ENCODE data around the gene CDCA7.

The CDCA7 gene

DNA sequence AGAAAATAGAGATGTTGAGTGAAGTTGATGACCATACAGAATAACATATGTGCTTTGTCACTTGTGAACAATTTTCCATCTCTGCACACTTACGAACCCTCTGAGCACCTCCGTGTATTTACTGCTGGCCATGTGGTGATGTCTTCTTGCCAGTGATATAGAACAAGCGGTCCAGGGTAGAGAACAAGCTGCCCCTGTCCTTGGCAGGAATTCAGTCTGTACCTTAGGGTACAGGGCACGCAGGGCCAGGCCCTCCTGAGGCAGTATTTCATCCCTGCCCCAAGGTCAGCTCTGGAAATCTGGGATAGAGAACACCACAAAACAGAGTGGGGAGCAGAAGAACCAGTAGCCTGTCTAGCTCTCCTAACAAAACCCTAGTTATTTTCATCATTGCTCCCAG is 44.6 kb downstream of the CDCA7 start (continued):
- TF ChIP-seq TSHZ2 (CRISPR knock-in tag; IDR thresholded peaks at IDR 0.05) (no peak), ARNTL (CRISPR knock-in tag; IDR thresholded peaks at IDR 0.05; ENCODE audit: borderline replicate concordance, low read depth) (no peak), BACH2 (CRISPR knock-in tag; IDR thresholded peaks at IDR 0.05; ENCODE audit: borderline replicate concordance) (no peak), PATZ1 (CRISPR knock-in tag; IDR thresholded peaks at IDR 0.05; ENCODE audit: borderline replicate concordance) (no peak), TOX (CRISPR knock-in tag; IDR thresholded peaks at IDR 0.05; ENCODE audit: borderline replicate concordance) (no peak), RARB (CRISPR knock-in tag; IDR thresholded peaks at IDR 0.05) (no peak)

DNA sequence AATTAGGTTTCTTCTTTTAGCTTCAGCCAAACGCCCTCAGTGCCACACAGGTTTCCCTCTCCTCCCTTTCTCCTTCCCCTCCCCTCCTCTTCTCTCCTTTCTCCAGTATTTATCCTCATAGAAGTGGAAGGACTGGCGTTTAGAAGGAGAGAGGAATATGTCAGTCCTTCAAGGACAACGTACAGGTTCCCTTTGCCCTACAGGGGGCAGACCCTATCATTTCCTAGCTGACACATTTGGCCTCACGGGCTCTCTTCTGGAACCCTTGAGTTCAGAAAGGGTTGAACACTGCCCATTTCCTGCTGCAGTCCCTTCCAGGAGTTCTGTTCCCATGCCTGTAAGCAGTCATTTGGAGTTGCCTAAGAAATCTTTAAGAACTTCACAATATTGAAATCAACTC is 46.1 kb downstream of the CDCA7 start:
- TF ChIP-seq ZNF70 (CRISPR knock-in tag; IDR thresholded peaks at IDR 0.05) = no peak
- TF ChIP-seq ISL1 (CRISPR knock-in tag; IDR thresholded peaks at IDR 0.05) = no peak
- no peak for TF ChIP-seq ZNF8 (CRISPR knock-in tag; IDR thresholded peaks at IDR 0.05)
- no peak for TF ChIP-seq CREB5 (CRISPR knock-in tag; IDR thresholded peaks at IDR 0.05; ENCODE audit: low read depth)
- TF ChIP-seq PPARA (CRISPR knock-in tag; IDR thresholded peaks at IDR 0.05; ENCODE audit: borderline replicate concordance) = no peak
- no peak for TF ChIP-seq ARNTL (CRISPR knock-in tag; IDR thresholded peaks at IDR 0.05; ENCODE audit: borderline replicate concordance, low read depth)
- peak; percentile 45 for ATAC-seq

DNA sequence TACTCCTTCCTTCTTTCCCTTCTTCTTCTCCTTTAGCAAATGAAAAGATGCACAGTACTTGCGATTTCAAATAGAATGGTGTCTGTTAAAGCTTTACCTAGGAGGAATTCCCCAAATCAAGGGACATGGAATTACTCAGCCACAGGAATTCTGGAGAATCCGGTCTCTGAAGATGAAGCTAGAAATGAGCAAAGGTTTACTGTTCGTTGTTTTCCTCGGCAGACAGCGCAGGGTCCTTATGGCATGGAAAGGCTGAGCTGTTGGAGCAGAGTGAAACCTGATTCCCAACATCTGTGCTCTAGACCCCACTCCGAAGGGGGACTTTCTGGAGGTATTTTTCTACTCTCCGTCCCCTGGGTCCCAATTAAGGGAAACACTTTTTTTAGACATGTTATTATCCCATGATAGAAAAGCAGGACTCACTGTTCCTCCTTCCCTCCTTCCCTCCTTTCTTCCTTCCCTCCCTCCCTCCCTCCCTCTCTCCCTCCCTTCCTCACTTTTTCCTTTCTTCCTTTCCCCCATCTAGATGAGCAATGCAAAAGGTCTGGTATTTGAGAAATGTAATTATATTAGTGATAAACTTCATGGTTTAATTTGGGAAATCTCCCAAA is 47.1 kb downstream of the CDCA7 start:
- peak; percentile 69 for ATAC-seq
- no peak for TF ChIP-seq CSDC2 (CRISPR knock-in tag; IDR thresholded peaks at IDR 0.05)
- no peak for TF ChIP-seq ZFP3 (CRISPR knock-in tag; IDR thresholded peaks at IDR 0.05)
- no peak for TF ChIP-seq ZC3H10 (CRISPR knock-in tag; IDR thresholded peaks at IDR 0.05)
- TF ChIP-seq PATZ1 (CRISPR knock-in tag; IDR thresholded peaks at IDR 0.05; ENCODE audit: borderline replicate concordance) = no peak
- no peak for TF ChIP-seq TOX (CRISPR knock-in tag; IDR thresholded peaks at IDR 0.05; ENCODE audit: borderline replicate concordance)
- TF ChIP-seq, protein P1, sequence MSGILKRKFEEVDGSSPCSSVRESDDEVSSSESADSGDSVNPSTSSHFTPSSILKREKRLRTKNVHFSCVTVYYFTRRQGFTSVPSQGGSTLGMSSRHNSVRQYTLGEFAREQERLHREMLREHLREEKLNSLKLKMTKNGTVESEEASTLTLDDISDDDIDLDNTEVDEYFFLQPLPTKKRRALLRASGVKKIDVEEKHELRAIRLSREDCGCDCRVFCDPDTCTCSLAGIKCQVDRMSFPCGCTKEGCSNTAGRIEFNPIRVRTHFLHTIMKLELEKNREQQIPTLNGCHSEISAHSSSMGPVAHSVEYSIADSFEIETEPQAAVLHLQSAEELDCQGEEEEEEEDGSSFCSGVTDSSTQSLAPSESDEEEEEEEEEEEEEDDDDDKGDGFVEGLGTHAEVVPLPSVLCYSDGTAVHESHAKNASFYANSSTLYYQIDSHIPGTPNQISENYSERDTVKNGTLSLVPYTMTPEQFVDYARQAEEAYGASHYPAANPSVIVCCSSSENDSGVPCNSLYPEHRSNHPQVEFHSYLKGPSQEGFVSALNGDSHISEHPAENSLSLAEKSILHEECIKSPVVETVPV (CRISPR knock-in tag; IDR thresholded peaks at IDR 0.05) = no peak
- TF ChIP-seq GLIS3 (CRISPR knock-in tag; IDR thresholded peaks at IDR 0.05) = no peak
- no peak for TF ChIP-seq ISL1 (CRISPR knock-in tag; IDR thresholded peaks at IDR 0.05)
- TF ChIP-seq ZNF565 (CRISPR knock-in tag; conservative IDR thresholded peaks at IDR 0.05; ENCODE audit: low read depth) = no peak
- TF ChIP-seq CREB5 (CRISPR knock-in tag; IDR thresholded peaks at IDR 0.05; ENCODE audit: low read depth) = no peak
- no peak for TF ChIP-seq ESRRG (CRISPR knock-in tag; IDR thresholded peaks at IDR 0.05)
- TF ChIP-seq SNAI2 (CRISPR knock-in tag; IDR thresholded peaks at IDR 0.05) = no peak
- no peak for TF ChIP-seq RARB (CRISPR knock-in tag; IDR thresholded peaks at IDR 0.05)
- no peak for TF ChIP-seq POU6F1 (CRISPR knock-in tag; IDR thresholded peaks at IDR 0.05; ENCODE audit: borderline replicate concordance, low read depth)
- TF ChIP-seq ZFP30 (CRISPR knock-in tag; IDR thresholded peaks at IDR 0.05) = no peak
- TF ChIP-seq ZNF70 (CRISPR knock-in tag; IDR thresholded peaks at IDR 0.05) = no peak
- TF ChIP-seq OSR1 (CRISPR knock-in tag; IDR thresholded peaks at IDR 0.05) = no peak
- no peak for TF ChIP-seq PPARA (CRISPR knock-in tag; IDR thresholded peaks at IDR 0.05; ENCODE audit: borderline replicate concordance)
